OCI-LY1 (cell line): ENCODE data around the gene ELOVL2.

Experiments
- H2AFZ ChIP-seq: fragments of 200-600 bp; sonication (generic), shearing (Covaris generic); 2 replicates; pipeline ENCODE4 v1.6.0; 2014; ENCODE audit warnings: antibody characterized with exemption, mild to moderate bottlenecking, low read length
- H3F3A ChIP-seq: fragments of 200-600 bp; sonication (generic), shearing (Covaris generic); 2 replicates; pipeline ENCODE4 v1.6.0; 2014; ENCODE audit warnings: mild to moderate bottlenecking, antibody characterized with exemption, low read length, moderate library complexity; ENCODE audit not compliant: insufficient read depth
- H3K27ac ChIP-seq: fragments of 200-600 bp; sonication (generic); 2 replicates; pipeline ENCODE4 v1.5.1; 2014; ENCODE audit warnings: low read length, mixed run types, mild to moderate bottlenecking, low read depth; ENCODE audit not compliant: poor library complexity, severe bottlenecking
- H3K27me3 ChIP-seq: fragments of 200-600 bp; sonication (generic); 2 replicates; pipeline ENCODE4 v1.6.0; 2014; ENCODE audit warnings: antibody characterized with exemption, mild to moderate bottlenecking, low read length, moderate library complexity; ENCODE audit not compliant: insufficient read depth
- H3K36me3 ChIP-seq: fragments of 200-600 bp; sonication (generic); 2 replicates; pipeline ENCODE4 v1.6.1; 2014; ENCODE audit warnings: mild to moderate bottlenecking, antibody characterized with exemption, low read length, moderate library complexity, mixed read lengths; ENCODE audit not compliant: insufficient read depth
- H3K4me1 ChIP-seq: fragments of 200-600 bp; sonication (generic); 2 replicates; pipeline ENCODE4 v1.5.1; 2014; ENCODE audit warnings: mild to moderate bottlenecking, low read length, moderate library complexity; ENCODE audit not compliant: insufficient read depth, severe bottlenecking
- H3K4me2 ChIP-seq: fragments of 200-600 bp; sonication (generic), shearing (Covaris generic); 2 replicates; pipeline ENCODE4 v1.6.1; 2014; ENCODE audit warnings: low read length
- H3K4me3 ChIP-seq: fragments of 200-600 bp; sonication (generic); 2 replicates; pipeline ENCODE4 v1.5.1; 2014; ENCODE audit warnings: low read length, low read depth, mild to moderate bottlenecking, mixed read lengths; ENCODE audit not compliant: poor library complexity, severe bottlenecking
- H3K79me2 ChIP-seq: fragments of 200-600 bp; shearing (Covaris generic); 2 replicates; pipeline ENCODE4 v1.6.1; 2016; ENCODE audit warnings: mixed run types, low read length, mixed read lengths; ENCODE audit not compliant: insufficient read depth
- H3K9ac ChIP-seq: fragments of 200-600 bp; sonication (generic), shearing (Covaris generic); 2 replicates; pipeline ENCODE4 v1.6.1; 2014; ENCODE audit warnings: mild to moderate bottlenecking, low read length, mixed read lengths
- H3K9me2 ChIP-seq: fragments of 200-600 bp; sonication (generic), shearing (Covaris generic); 2 replicates; pipeline ENCODE4 v1.6.1; 2014; ENCODE audit warnings: low read depth, mild to moderate bottlenecking, low read length, mixed read lengths
- H3K9me3 ChIP-seq: fragments of 200-600 bp; shearing (Covaris generic); 2 replicates; pipeline ENCODE4 v1.6.1; 2014; ENCODE audit warnings: low read length, mixed read lengths
- H4K20me1 ChIP-seq: fragments of 200-600 bp; sonication (generic), shearing (Covaris generic); 2 replicates; pipeline ENCODE4 v1.6.0; 2016; ENCODE audit warnings: mild to moderate bottlenecking, low read length; ENCODE audit not compliant: insufficient read depth
- EZH2 ChIP-seq: fragments of 200-600 bp; sonication (generic), shearing (Covaris generic); IDR thresholded peaks from 2 replicates; pipeline ENCODE4 v1.8.0; 2017; ENCODE audit warnings: borderline replicate concordance, mixed run types, mild to moderate bottlenecking, antibody characterized with exemption, low read length, moderate library complexity, mixed read lengths
- TF ChIP-seq, protein P1 (sequence below): fragments of 200-600 bp; sonication (generic), shearing (Covaris generic); IDR thresholded peaks from 2 replicates; pipeline ENCODE4 v1.5.1; 2017; ENCODE audit warnings: mild to moderate bottlenecking, antibody characterized with exemption, low read length, moderate library complexity, mixed read lengths

ELOVL2 gene

DNA sequence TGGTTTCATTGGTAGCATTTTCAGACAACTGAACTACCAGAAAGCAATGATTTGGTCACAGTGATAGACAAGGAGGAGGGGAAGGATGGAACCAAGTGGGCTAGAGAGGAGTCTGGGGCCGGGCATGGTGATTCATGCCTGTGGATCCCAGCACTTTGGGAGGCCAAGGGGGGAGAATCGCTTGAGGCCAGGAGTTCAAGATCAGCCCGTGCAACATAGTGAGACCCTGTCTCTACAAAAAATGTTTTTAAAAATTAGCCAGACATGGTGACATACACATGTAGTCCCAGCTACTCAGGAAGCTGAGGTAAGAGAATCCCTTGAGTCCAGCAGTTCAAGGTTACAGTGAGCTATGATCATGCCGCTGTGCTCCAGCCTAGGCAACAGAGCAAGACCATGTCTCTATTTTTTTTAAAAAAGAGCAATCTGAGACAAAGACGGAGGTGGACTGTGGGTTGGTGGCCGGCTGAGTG lies 86.7 kb downstream of the ELOVL2 start:
- H4K20me1 ChIP-seq: no peaks in the 10 kb centered on the region
- H3K27me3 ChIP-seq: no peaks in the 10 kb centered on the region
- TF ChIP-seq, protein P1, sequence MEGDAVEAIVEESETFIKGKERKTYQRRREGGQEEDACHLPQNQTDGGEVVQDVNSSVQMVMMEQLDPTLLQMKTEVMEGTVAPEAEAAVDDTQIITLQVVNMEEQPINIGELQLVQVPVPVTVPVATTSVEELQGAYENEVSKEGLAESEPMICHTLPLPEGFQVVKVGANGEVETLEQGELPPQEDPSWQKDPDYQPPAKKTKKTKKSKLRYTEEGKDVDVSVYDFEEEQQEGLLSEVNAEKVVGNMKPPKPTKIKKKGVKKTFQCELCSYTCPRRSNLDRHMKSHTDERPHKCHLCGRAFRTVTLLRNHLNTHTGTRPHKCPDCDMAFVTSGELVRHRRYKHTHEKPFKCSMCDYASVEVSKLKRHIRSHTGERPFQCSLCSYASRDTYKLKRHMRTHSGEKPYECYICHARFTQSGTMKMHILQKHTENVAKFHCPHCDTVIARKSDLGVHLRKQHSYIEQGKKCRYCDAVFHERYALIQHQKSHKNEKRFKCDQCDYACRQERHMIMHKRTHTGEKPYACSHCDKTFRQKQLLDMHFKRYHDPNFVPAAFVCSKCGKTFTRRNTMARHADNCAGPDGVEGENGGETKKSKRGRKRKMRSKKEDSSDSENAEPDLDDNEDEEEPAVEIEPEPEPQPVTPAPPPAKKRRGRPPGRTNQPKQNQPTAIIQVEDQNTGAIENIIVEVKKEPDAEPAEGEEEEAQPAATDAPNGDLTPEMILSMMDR: no peak
- no peak for TF ChIP-seq EZH2
- no peak overlapping the region for H3K4me3 ChIP-seq
- no peak overlapping the region for H2AFZ ChIP-seq
- no peaks in the 10 kb centered on the region for H3F3A ChIP-seq
- no peaks in the 10 kb centered on the region for H3K9me3 ChIP-seq
- no peaks in the 10 kb centered on the region for H3K36me3 ChIP-seq
- H3K27ac ChIP-seq: no peak overlapping the region
- no peak overlapping the region for H3K9ac ChIP-seq
- no peak overlapping the region for H3K4me2 ChIP-seq
- no peaks in the 10 kb centered on the region for H3K4me1 ChIP-seq
- H3K79me2 ChIP-seq: no peaks in the 10 kb centered on the region
- H3K9me2 ChIP-seq: no peaks in the 10 kb centered on the region

DNA sequence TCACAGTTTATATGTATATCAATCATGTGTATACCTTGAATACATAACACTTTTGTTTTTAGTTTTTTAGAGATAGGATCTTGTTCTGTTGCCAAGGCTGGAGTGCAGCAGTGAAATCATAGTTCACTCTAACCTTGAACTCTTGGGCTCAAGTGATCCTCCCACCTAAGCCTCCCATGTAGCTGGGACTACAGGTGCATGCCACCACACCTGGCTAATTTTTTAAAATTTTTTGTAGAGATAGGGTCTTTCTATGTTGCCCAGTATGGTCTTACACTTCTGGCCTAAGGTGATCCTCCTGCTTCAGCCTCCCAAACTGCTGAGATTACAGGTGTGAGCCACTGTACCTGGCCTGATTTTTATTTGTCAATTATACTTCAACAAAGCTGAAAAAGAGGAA lies 87.3 kb downstream of the ELOVL2 start:
- no peaks in the 10 kb centered on the region for H3K27me3 ChIP-seq
- H3K36me3 ChIP-seq: no peaks in the 10 kb centered on the region
- no peaks in the 10 kb centered on the region for H3K4me1 ChIP-seq
- H3K9me2 ChIP-seq: no peaks in the 10 kb centered on the region
- H4K20me1 ChIP-seq: no peaks in the 10 kb centered on the region
- no peaks in the 10 kb centered on the region for H3F3A ChIP-seq
- H3K79me2 ChIP-seq: no peaks in the 10 kb centered on the region
- no peak overlapping the region for H3K9ac ChIP-seq
- no peak overlapping the region for H3K4me2 ChIP-seq
- no peak overlapping the region for H3K27ac ChIP-seq
- H3K9me3 ChIP-seq: no peaks in the 10 kb centered on the region
- no peak overlapping the region for H2AFZ ChIP-seq
- no peak overlapping the region for H3K4me3 ChIP-seq
- TF ChIP-seq, protein P1: no peak
- TF ChIP-seq EZH2: no peak

- Histone ChIP-seq H3K27me3 (no peaks in the 10 kb centered on the region), H2AFZ (no peak overlapping the region), H3K4me2 (no peak overlapping the region), H3F3A (no peaks in the 10 kb centered on the region), H3K27ac (no peak overlapping the region), H3K9ac (no peak overlapping the region), H4K20me1 (no peaks in the 10 kb centered on the region), H3K4me3 (no peak overlapping the region), H3K9me3 (no peaks in the 10 kb centered on the region), H3K79me2 (no peaks in the 10 kb centered on the region), H3K9me2 (no peaks in the 10 kb centered on the region), H3K36me3 (no peaks in the 10 kb centered on the region), H3K4me1 (no peaks in the 10 kb centered on the region)
- TF ChIP-seq, protein P1: peak; percentile 91
- TF ChIP-seq EZH2: no peak
These were observed 89.5 kb downstream of the ELOVL2 start for GRCh38 chr6:10954590-10955010.
